GM19372 (cell line): Measurements from ENCODE around the gene CENPVL2.
"Not testable (repeated sequence)": the region's sequence is repeated elsewhere in the genome, so short reads cannot be mapped to it uniquely, and the experiment has no call there.

Experiments used
- ATAC-seq: cut with Tn5 transposase; IDR thresholded peaks from one replicate; pipeline ENCODE4 v1.9.1; 2021; ENCODE audit warnings: mild to moderate bottlenecking, low read depth, moderate library complexity; ENCODE audit not compliant: unreplicated experiment

CENPVL2 gene

GRCh38 chrX:51682720-51683062 is at the start of gene CENPVL2:
CENPVL2 (minus strand) TSS chrX:51682831; CDS start chrX:51682831, 0 bp downstream.
- ATAC-seq, result not testable (repeated sequence)

GRCh38 chrX:51728202-51728601 is 45.6 kb upstream of the CENPVL2 start:
- no peak for ATAC-seq

- ATAC-seq, result not testable (repeated sequence)
These were observed 30.5 kb upstream of the CENPVL2 start for GRCh38 chrX:51712943-51713647.

- not testable (repeated sequence) for ATAC-seq
These were observed 27.9 kb upstream of the CENPVL2 start, which contains the start of gene CENPVL1 for GRCh38 chrX:51710277-51711164. CENPVL1 (plus strand) TSS chrX:51710512; CDS start chrX:51710512, 0 bp downstream.

GRCh38 chrX:51697397-51697796 is 14.8 kb upstream of the CENPVL2 start:
- ATAC-seq, result no peak

- no peak for ATAC-seq
These were observed 11.6 kb upstream of the CENPVL2 start for GRCh38 chrX:51694254-51694653.

GRCh38 chrX:51681808-51682719 is 567 bp downstream of the CENPVL2 start:
- ATAC-seq, result not testable (repeated sequence)

GRCh38 chrX:51679689-51680433 is 2.8 kb downstream of the CENPVL2 start:
- not testable (repeated sequence) for ATAC-seq

GRCh38 chrX:51665981-51666380 is 16.6 kb downstream of the CENPVL2 start:
- ATAC-seq, result no peak

GRCh38 chrX:51643377-51643776 is 39.3 kb downstream of the CENPVL2 start:
- no peak for ATAC-seq

GRCh38 chrX:51641421-51642021 is 41.1 kb downstream of the CENPVL2 start:
- ATAC-seq, result no peak

GRCh38 chrX:51636511-51636910 is 46.1 kb downstream of the CENPVL2 start:
- ATAC-seq, result not testable (repeated sequence)
